ENCODE results near the gene GRM1. TPM values are rescaled to one million over a fixed set of nuclear protein-coding genes. Genes with fewer than 3 reads are reported as not detected.

GRM1 gene
- total RNA-seq, 2 donors from 2014 or later: 0.68 TPM; not detected in 1

- no peak for TF ChIP-seq POLR2AphosphoS5 (IDR thresholded peaks at IDR 0.05)
- TF ChIP-seq POLR2A (IDR thresholded peaks at IDR 0.05): no peak
- TF ChIP-seq CTCF (IDR thresholded peaks at IDR 0.05): no peak
- Histone ChIP-seq H3K27ac (no peak overlapping the region), H3K4me3 (no peak overlapping the region), H3K9me3 (no peaks in the 10 kb centered on the region), H3K27me3 (replicated peaks; ENCODE audit: insufficient read depth) (no peaks in the 10 kb centered on the region), H3K36me3 (no peaks in the 10 kb centered on the region), H3K4me1 (replicated peaks) (no peaks in the 10 kb centered on the region)
- 100% methylated on average over 1 of the region's 1 CpG for WGBS
- DNase-seq (ENCODE audit: low spot score): no peak
- intact Hi-C loops (cut with DNase I): no loop called here
Measured at GRCh38 chr6:146146836-146147235, 118.0 kb downstream of the GRM1 start.

- Histone ChIP-seq H3K36me3 (no peaks in the 10 kb centered on the region), H3K27me3 (replicated peaks; ENCODE audit: insufficient read depth) (no peaks in the 10 kb centered on the region), H3K4me3 (no peak overlapping the region), H3K4me1 (replicated peaks) (no peaks in the 10 kb centered on the region), H3K27ac (no peak overlapping the region), H3K9me3 (no peaks in the 10 kb centered on the region)
- no peak for DNase-seq (ENCODE audit: low spot score)
- 52% methylated on average over 1 of the region's 1 CpG for WGBS
- TF ChIP-seq POLR2AphosphoS5 (IDR thresholded peaks at IDR 0.05) (no peak), CTCF (IDR thresholded peaks at IDR 0.05) (no peak), POLR2A (IDR thresholded peaks at IDR 0.05) (no peak)
- intact Hi-C loops (cut with DNase I): no loop called here
Measured at GRCh38 chr6:146149770-146150169, 120.9 kb downstream of the GRM1 start.

GRCh38 chr6:146153040-146153758 is 124.3 kb downstream of the GRM1 start:
- H3K36me3 ChIP-seq: no peaks in the 10 kb centered on the region
- WGBS: 86% methylated on average over 4 of the region's 4 CpGs
- H3K27ac ChIP-seq: no peak overlapping the region
- DNase-seq (ENCODE audit: low spot score): no peak
- H3K4me1 ChIP-seq (replicated peaks): no peaks in the 10 kb centered on the region
- TF ChIP-seq POLR2AphosphoS5 (IDR thresholded peaks at IDR 0.05): no peak
- TF ChIP-seq CTCF (IDR thresholded peaks at IDR 0.05): no peak
- no peak for TF ChIP-seq POLR2A (IDR thresholded peaks at IDR 0.05)
- H3K27me3 ChIP-seq (replicated peaks; ENCODE audit: insufficient read depth): no peaks in the 10 kb centered on the region
- H3K9me3 ChIP-seq: no peaks in the 10 kb centered on the region
- no peak overlapping the region for H3K4me3 ChIP-seq
- intact Hi-C loops (cut with DNase I): no loop called here

- H3K27me3 ChIP-seq (replicated peaks; ENCODE audit: insufficient read depth): no peaks in the 10 kb centered on the region
Measured at GRCh38 chr6:146154197-146154596, 125.3 kb downstream of the GRM1 start.

More at GRCh38 chr6:146154197-146154596, 125.3 kb downstream of the GRM1 start:
- DNase-seq (ENCODE audit: low spot score): no peak
- Histone ChIP-seq H3K4me3 (no peak overlapping the region), H3K9me3 (no peaks in the 10 kb centered on the region), H3K4me1 (replicated peaks) (no peaks in the 10 kb centered on the region), H3K27ac (no peak overlapping the region), H3K36me3 (no peaks in the 10 kb centered on the region)
- intact Hi-C loops (cut with DNase I): no loop called here
- TF ChIP-seq CTCF (IDR thresholded peaks at IDR 0.05) (no peak), POLR2A (IDR thresholded peaks at IDR 0.05) (no peak), POLR2AphosphoS5 (IDR thresholded peaks at IDR 0.05) (no peak)
- 14% methylated on average over 6 of the region's 6 CpGs for WGBS

Measured in prostate gland (tissue), 2 donors.